ENCODE measurements around the gene BIRC7. TPM values are rescaled to one million over a fixed set of nuclear protein-coding genes. Genes with fewer than 3 reads are reported as not detected.

The BIRC7 gene
- total RNA-seq, 1 experiment from 2014 or later, result 0.96 TPM

DNA sequence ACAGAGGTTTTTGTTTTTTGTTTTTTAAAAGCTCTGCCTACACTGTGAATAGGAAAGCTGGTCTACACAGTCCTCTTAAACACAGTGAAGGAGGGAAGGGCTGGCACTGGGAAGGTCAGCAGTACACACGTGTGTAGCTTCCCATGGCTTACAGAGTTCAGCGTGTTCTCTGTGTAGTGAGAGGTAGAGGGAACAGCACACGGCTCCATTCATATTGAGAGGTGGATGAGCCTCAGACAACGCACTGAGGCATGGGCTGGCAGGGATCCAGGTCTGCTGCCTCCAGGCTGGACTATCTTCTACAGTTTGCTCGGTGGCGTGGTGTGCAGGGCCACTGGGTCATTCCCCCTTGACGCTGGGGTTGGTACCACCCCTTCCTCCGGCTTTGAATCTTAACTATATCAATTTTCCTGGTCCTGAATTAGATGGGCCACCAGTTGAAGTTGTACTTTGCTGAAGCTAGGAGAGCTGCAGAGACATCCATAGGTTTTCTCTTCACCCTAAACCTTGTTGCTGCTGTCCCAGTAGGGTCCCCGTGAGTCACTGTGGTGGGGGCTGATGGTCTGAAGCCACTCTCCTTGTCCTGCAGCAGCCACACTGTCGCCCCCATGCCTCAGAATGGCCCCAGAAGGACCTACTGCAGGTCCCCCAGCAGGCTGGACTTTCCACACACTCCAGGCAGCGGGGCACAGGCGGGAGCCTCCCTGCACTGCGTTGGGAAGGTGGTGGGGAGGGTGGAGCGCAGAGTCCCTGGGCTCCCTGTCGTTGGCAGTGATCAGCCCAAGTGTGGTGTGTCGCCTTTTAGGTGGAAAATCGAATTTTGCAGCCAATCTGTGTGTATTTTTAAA lies 38.9 kb downstream of the BIRC7 start:
- ATAC-seq (no peak), DNase-seq (ENCODE audit: low read depth, low spot score) (no peak)
- TF ChIP-seq CEBPB (IDR thresholded peaks at IDR 0.05; ENCODE audit: low read depth) (no peak), CBX3 (IDR thresholded peaks at IDR 0.05; ENCODE audit: low read depth) (no peak), POLR2A (IDR thresholded peaks at IDR 0.05; ENCODE audit: borderline replicate concordance, extremely low read depth, insufficient read depth, insufficient read length) (no peak)
- TF ChIP-seq, protein P1, sequence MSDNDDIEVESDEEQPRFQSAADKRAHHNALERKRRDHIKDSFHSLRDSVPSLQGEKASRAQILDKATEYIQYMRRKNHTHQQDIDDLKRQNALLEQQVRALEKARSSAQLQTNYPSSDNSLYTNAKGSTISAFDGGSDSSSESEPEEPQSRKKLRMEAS (IDR thresholded peaks at IDR 0.05), result no peak
- RAD21 ChIA-PET (ENCODE audit: low non-redundant PET in 1 of 2, low total read pairs in 2 of 2, uncharacterized antibody in 2 of 2, unreplicated experiment in 2 of 2), result no interaction called here
- H4K20me1 ChIP-seq (ENCODE audit: insufficient read depth), result no peaks in the 10 kb centered on the region
- peak overlapping the region; percentile 98 to 99 for H3K4me3 ChIP-seq (replicated peaks in 1 of 2; ENCODE audit: low read depth in 1 of 2, low read length in 2 of 2)
- H3K4me2 ChIP-seq (ENCODE audit: low read length), result peak overlapping the region; percentile 99
- H3K9me2 ChIP-seq (ENCODE audit: insufficient read depth), result no peaks in the 10 kb centered on the region
- H3K4me1 ChIP-seq (ENCODE audit: control insufficient read depth in 1 of 2, insufficient read depth in 2 of 2, low read length in 2 of 2), result peaks cover 10 to 21% of the 10 kb centered on the region in 2 experiments
- intact Hi-C loops (cut with micrococcal nuclease), result loop anchor here (5.0 kb wide), 1 partner anchor 42 kb away; no protein-coding TSS in a partner anchor
- no peak overlapping the region for H2AFZ ChIP-seq (ENCODE audit: low read depth, low read length, poor library complexity, severe bottlenecking)
- H3K36me3 ChIP-seq (ENCODE audit: control insufficient read depth in 1 of 2, insufficient read depth in 2 of 2, low read length in 2 of 2), result peaks cover 25 to 30% of the 10 kb centered on the region in 2 experiments
- H3K9me3 ChIP-seq (ENCODE audit: control insufficient read depth in 1 of 2, insufficient read depth in 1 of 2, low read depth in 1 of 2, low read length in 2 of 2), result no peaks in the 10 kb centered on the region
- peaks cover 51% of the 10 kb centered on the region for H3K79me2 ChIP-seq (ENCODE audit: insufficient read depth, low read length)
- H3K9ac ChIP-seq (ENCODE audit: low read length), result peak overlapping the region; percentile 96
- CTCF ChIA-PET, result no interaction called here
- BruUV-seq (replicated peaks), result no TSS peak
- POLR2A ChIA-PET, result interaction anchor here (1.0 kb wide), 1 partner anchor 302 kb away, joined by 3 read pairs; no protein-coding TSS in a partner anchor
- no peaks in the 10 kb centered on the region for H3K27me3 ChIP-seq (ENCODE audit: insufficient read depth, low read length)
- no peak overlapping the region for H3K27ac ChIP-seq (ENCODE audit: low read depth, low read length)

DNA sequence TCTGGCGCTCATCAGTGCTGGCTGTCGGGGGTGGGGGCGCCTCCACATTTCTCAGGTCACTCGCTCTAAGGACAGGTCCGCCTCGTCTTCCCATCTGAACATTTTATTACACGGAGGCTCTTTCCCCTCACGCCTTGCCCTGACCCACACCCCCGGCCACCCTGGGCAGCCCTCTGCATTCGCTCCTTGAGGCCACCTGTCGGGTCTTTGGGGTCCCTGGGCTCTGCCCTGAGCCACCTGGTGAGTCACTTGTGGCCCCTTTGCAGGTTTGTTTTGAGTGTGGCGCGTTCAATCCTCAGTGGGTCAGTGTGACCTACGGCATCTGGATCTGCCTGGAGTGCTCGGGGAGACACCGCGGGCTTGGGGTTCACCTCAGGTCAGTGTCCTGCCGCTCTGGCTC lies 40.1 kb downstream of the BIRC7 start:
- DNase-seq (ENCODE audit: low read depth, low spot score) (no peak), ATAC-seq (no peak)
- Histone ChIP-seq H3K9me3 (ENCODE audit: control insufficient read depth in 1 of 2, insufficient read depth in 1 of 2, low read depth in 1 of 2, low read length in 2 of 2) (no peaks in the 10 kb centered on the region), H4K20me1 (ENCODE audit: insufficient read depth) (no peaks in the 10 kb centered on the region), H3K27ac (ENCODE audit: low read depth, low read length) (no peak overlapping the region), H3K9ac (ENCODE audit: low read length) (no peak overlapping the region), H3K79me2 (ENCODE audit: insufficient read depth, low read length) (peaks cover 51% of the 10 kb centered on the region), H3K27me3 (ENCODE audit: insufficient read depth, low read length) (no peaks in the 10 kb centered on the region), H3K4me3 (replicated peaks in 1 of 2; ENCODE audit: low read depth in 1 of 2, low read length in 2 of 2) (no peak overlapping the region), H2AFZ (ENCODE audit: low read depth, low read length, poor library complexity, severe bottlenecking) (no peak overlapping the region), H3K4me2 (ENCODE audit: low read length) (no peak overlapping the region), H3K9me2 (ENCODE audit: insufficient read depth) (no peaks in the 10 kb centered on the region), H3K4me1 (ENCODE audit: control insufficient read depth in 1 of 2, insufficient read depth in 2 of 2, low read length in 2 of 2) (peaks cover 10 to 21% of the 10 kb centered on the region in 2 experiments), H3K36me3 (ENCODE audit: control insufficient read depth in 1 of 2, insufficient read depth in 2 of 2, low read length in 2 of 2) (peaks cover 28 to 37% of the 10 kb centered on the region in 2 experiments)
- no TSS peak for BruUV-seq (replicated peaks)
- ChIA-PET POLR2A (no interaction called here), CTCF (no interaction called here), RAD21 (ENCODE audit: low non-redundant PET in 1 of 2, low total read pairs in 2 of 2, uncharacterized antibody in 2 of 2, unreplicated experiment in 2 of 2) (no interaction called here)
- intact Hi-C loops (cut with micrococcal nuclease), result no loop called here
- TF ChIP-seq, protein P2, sequence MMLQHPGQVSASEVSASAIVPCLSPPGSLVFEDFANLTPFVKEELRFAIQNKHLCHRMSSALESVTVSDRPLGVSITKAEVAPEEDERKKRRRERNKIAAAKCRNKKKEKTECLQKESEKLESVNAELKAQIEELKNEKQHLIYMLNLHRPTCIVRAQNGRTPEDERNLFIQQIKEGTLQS (IDR thresholded peaks at IDR 0.05), result no peak
- no peak for TF ChIP-seq CEBPB (IDR thresholded peaks at IDR 0.05; ENCODE audit: low read depth)
- no peak for TF ChIP-seq POLR2A (IDR thresholded peaks at IDR 0.05; ENCODE audit: borderline replicate concordance, extremely low read depth, insufficient read depth, insufficient read length)
- TF ChIP-seq EZH2 (IDR thresholded peaks at IDR 0.05), result no peak
- no peak for TF ChIP-seq TCF7L2 (IDR thresholded peaks at IDR 0.05; ENCODE audit: borderline replicate concordance, extremely low read depth, insufficient read depth, insufficient read length)
- no peak for TF ChIP-seq ELF1 (IDR thresholded peaks at IDR 0.05; ENCODE audit: borderline replicate concordance, low read depth)
- TF ChIP-seq EZH2phosphoT487 (IDR thresholded peaks at IDR 0.05; ENCODE audit: borderline replicate concordance), result no peak
- TF ChIP-seq ZFX (IDR thresholded peaks at IDR 0.05), result no peak
- TF ChIP-seq CBX3 (IDR thresholded peaks at IDR 0.05; ENCODE audit: low read depth), result no peak
- no peak for TF ChIP-seq SRF (IDR thresholded peaks at IDR 0.05; ENCODE audit: low read depth)
- TF ChIP-seq, protein P3, sequence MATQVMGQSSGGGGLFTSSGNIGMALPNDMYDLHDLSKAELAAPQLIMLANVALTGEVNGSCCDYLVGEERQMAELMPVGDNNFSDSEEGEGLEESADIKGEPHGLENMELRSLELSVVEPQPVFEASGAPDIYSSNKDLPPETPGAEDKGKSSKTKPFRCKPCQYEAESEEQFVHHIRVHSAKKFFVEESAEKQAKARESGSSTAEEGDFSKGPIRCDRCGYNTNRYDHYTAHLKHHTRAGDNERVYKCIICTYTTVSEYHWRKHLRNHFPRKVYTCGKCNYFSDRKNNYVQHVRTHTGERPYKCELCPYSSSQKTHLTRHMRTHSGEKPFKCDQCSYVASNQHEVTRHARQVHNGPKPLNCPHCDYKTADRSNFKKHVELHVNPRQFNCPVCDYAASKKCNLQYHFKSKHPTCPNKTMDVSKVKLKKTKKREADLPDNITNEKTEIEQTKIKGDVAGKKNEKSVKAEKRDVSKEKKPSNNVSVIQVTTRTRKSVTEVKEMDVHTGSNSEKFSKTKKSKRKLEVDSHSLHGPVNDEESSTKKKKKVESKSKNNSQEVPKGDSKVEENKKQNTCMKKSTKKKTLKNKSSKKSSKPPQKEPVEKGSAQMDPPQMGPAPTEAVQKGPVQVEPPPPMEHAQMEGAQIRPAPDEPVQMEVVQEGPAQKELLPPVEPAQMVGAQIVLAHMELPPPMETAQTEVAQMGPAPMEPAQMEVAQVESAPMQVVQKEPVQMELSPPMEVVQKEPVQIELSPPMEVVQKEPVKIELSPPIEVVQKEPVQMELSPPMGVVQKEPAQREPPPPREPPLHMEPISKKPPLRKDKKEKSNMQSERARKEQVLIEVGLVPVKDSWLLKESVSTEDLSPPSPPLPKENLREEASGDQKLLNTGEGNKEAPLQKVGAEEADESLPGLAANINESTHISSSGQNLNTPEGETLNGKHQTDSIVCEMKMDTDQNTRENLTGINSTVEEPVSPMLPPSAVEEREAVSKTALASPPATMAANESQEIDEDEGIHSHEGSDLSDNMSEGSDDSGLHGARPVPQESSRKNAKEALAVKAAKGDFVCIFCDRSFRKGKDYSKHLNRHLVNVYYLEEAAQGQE (IDR thresholded peaks at IDR 0.05; ENCODE audit: low read depth), result no peak
- no peak for TF ChIP-seq FOSL1 (IDR thresholded peaks at IDR 0.05; ENCODE audit: low read depth)
- no peak for TF ChIP-seq EGR1 (IDR thresholded peaks at IDR 0.05; ENCODE audit: low read depth)
- no peak for TF ChIP-seq SP1 (IDR thresholded peaks at IDR 0.05; ENCODE audit: low read depth)
